ENCODE data around the gene SF3B2.
A peak's percentile ranks its signal among the peaks of the same experiment; 100 is the strongest.
"Not testable (repeated sequence)": the region's sequence is repeated elsewhere in the genome, so short reads cannot be mapped to it uniquely, and the experiment has no call there.

The SF3B2 gene

DNA sequence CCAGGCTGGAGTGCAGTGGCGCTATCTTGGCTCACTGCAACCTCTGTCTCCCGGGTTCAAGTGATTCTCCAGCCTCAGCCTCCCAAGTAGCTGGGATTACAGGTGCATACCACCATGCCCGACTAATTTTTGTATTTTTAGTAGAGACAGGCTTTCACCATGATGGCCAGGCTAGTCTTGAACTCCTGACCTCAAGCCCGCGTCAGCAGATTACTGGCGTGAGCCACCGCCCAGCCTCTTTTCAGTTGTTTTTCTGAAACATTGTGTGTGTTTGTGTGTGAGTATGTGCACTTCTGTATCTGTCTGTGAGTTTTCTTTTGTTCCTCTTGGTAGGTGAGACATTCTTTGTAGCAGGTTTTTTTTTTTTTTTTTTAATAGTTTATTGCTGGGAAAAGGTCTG is 26.8 kb downstream of the SF3B2 start:
- DNase-seq, result not testable (repeated sequence)

DNA sequence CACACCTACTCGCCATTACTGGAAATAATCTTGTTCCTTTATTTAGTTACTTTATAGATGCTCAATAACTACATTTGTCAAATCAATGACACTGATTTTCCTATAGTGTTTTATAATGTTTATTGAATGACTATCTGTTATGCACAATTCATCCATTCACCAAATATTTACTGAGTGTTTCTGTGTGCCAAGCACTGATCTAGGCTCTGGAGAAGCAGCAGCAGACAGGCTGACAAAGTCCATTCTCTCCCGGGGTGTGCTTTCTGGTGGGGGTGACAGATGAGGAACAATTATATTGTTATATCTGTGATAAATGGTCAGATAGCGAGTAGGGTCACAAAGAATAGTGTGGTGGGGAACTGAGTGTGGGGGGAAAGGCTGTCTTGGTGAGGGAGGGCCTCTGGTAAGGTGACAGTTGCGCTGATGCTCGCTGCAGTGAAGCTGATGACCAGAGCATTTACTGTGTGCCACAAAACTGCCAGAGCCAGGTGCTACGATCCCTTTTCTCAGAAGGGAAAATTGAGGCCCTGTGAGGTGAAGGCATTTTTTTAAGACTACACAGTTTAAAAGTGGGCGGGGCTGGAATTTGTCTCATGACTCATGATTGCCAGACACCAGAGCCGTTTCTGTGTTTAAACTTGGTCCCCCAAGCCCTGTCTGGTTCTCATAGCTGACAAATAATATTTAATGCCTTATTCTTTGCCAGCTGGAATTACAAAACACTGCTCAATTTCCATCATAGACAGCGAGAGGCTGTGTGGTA is 28.1 kb downstream of the SF3B2 start:
- DNase-seq, result peak; percentile 50 to 76

DNA sequence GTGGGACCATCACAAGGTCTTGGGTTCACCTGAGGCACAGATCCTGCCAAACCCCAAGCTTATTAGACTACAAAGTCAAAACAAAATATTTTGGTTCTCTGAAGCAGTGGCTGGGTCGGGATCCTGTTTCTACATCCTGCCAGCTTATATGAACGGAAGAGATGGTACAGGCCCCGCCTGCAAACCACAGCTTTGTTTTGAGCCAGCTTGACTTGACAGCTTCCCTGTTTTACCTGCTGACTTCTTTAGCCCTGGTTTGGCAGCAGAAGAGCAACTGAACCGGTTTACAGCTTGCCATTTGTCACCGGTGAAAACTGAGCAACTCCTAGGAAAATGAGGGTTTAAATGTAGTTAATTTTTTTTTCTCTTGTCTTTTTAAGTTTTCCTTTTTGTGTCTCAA is 29.3 kb downstream of the SF3B2 start:
- peak; percentile 41 to 69 for DNase-seq

DNA sequence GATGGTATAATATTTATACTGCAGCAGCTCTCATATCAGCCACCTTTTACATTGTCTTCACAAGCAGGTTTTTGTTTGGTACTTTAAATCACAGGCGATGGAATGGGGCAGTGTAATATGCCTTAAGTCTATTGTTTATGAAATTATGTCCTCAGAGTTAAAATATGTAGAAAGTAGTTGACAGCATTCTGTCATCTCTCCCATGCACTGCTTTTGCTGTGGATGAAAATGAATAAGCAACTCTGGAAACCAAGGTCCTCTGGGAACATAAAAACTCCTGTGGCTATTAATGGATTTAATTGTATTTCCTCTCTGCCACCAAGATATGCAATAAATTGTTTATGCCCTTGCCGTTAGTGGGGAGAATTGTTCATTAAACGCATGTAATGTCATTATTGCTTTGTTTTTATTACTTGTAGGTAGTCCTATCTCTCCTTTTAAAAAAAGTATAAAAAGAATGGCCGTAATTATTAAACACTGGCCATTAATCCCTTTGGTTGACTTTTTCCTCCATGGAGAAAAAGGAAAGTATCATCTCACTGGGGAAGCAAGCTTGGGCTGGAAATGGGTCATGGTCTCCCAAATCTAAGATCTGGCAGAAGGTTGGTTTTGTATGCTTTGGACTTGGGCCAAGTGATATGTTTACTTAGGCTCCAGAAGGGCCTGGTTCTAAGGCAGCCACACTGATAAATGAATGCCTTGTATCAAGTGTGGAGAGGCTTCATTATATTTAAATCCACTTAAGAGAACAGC is 31.0 kb downstream of the SF3B2 start:
- no peak for DNase-seq

DNA sequence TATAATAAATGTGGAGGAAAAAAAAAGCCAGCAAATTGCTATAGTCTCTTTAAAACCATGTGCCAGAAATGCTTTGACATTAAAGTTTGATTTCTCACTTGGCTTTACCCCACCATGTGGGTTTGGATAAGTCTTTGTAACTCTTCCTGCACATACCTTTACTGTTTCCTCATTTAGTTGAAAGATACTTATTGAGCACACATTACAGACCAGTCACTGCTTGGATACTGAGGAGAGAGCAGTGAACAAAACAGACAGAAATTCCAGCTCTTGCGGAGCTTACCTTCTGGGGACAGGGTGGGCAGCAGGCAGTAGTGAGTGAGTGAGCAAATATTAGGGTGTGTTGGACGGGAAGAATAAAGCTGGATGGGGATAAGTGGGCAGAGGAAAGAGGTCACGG is 31.6 kb downstream of the SF3B2 start:
- no peak for DNase-seq

DNA sequence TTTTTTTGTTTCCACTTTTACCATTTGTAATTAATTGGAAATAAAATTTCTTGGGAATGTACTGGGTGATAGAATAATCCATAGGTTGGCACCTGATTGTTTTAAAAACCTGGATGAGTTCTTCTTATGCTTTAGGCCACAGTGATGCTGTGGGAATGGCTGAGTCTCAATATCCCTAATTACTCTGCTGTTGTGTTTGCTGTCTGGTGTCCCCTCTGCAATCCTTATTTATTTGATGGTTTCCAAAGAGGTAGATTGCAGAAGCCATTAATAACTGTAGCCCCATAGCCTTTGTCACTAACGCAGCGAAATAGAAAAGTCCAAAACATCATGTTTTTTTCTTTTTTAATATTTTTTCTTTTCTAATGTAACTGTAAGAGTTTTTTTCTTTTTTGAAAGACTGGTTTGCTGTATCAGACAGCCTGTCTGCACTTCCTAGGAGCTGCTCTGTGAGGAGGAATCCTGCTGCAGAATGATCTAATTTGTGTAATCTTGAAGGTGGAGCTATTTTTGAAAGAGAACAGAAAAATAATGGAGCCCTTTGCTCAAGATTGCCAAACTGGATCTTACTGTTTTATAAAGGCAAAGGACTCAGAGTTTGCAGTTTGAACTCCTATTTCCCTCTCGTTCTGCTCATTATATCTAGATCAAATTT is 32.8 kb downstream of the SF3B2 start:
- no peak for DNase-seq

DNA sequence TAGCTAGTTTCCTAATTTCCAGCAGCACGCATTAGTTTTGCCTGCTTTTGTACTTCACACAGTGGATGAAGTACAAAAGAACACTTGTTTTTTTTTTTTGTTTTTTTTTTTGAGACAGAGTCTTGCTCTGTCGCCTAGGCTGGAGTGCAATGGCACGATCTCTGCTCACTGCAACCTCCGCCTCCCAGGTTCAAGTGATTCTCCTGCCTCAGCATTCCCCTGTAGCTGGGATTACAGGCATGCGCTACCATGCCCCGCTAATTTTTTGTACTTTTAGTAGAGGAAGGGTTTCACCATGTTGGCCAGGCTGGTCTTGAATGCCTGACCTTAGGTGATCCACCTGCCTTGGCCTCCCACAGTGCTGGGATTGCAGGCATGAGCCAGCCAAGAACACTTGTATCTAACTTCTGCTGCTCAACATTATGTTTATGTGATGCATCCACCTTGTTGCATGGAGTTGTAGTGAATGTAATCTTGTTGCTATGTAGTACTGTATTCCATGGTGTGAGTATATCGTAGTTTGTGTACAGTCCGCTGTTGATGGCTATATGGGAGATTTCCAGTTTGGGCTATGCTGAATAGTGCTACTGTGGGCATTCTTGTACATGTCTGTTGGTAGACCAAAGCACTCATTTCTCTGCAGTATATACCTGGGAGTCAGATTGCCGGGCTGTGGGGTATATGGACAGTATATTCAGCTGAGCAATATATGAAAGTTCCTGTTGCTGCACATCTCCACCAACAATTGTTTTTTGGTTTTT is 35.2 kb downstream of the SF3B2 start:
- DNase-seq, result no peak

DNA sequence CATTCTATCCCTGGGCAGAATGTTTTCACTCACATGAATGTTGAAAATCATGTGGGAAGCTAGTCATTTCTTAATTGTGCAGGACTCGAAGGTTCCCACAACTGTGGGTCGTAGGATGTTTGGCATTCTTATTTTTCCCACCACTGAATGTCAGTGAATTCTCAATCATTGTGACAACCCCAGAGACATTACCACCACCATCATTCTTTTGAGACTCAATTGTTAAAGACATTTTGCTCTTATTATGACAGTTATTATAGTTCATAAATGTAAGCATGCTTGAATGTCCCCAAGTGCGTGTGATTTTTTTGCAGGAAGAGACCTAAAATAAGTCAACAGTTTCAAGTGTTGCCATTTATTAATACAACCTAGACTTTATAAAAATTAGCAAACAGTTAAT is 36.9 kb downstream of the SF3B2 start:
- no peak for DNase-seq

DNA sequence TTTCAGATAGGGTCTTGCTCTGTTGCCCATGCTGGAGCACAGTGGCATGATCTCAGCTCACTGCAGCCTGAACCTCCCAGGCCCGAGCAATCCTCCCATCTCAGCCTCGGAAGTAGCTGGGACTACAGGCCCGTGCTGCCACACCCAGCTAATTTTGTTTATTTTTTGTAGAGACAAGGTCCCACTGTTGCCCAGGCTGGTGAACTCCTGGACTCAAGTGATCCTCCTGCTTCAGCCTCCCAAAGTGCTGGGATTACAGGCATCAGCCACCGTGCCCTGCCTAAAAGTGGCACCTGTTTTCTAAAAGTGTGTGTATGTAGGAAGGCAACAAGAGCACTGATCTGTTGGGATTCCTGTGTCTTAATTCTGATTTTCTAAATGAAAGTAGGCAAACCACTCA is 38.1 kb downstream of the SF3B2 start:
- no peak for DNase-seq

DNA sequence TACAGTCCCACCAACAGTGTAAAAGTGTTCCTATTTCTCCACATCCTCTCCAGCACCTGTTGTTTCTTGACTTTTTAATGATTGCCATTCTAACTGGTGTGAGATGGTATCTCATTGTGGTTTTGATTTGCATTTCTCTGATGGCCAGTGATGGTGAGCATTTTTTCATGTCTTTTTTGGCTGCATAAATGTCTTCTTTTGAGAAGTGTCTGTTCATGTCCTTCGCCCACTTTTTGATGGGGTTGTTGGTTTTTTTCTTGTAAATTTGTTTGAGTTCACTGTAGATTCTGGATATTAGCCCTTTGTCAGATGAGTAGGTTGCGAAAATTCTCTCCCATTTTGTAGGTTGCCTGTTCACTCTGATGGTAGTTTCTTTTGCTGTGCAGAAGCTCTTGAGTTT is 40.0 kb downstream of the SF3B2 start:
- not testable (repeated sequence) for DNase-seq

DNA sequence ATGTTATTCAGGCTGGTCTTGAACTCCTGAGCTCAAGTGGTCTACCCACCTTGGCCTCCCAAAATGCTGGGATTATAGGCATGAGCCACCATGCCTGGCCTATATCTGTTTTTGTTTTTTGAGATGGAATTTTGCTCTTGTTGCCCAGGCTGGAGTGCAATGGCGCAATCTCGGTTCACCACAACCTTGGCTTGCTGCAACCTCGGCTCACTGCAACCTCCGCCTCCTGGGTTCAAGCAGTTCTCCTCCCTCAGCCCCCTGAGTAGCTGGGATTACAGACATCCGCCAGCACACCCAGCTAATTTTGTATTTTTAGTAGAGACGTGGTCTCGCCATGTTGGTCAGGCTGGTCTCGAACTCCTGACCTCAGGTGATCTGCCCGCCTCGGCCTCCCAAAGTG is 47.6 kb downstream of the SF3B2 start:
- not testable (repeated sequence) for DNase-seq

DNA sequence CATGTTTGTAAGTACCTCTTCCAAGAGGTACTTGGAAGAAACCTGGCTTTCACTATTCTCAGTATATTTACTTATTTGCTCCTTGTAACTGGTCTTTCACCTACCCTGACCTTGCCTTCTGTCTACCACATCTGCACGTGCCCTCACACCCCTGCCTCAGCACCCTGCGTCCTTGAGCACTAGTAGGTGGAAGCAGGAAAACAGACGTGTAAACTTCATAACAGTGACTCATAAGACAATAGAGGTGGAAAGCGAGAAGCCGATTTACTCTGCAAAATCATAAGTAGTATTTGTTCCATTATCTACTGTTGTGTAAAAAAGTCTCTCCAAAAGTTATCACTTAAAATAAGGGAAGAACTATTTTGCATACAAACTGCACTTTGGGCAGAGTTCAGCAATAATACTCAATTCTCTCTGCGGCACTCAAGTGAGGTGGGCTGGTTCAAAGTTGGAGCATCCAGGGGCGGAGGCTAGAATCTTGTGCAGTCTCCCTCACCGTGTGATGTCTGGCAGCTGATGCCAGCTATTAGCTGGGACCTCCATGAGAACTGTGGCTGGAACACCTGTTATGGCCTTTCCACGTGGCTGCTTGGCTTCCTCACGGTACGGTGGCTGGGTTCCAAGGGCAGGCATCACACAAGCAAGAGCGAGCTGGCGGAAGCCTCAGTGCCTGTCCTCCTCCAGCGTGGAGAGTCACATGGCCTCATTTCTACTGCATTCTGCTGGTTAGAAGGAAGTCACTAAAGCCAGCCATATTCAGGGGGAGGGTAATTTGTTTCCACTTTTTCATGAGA is 48.3 kb downstream of the SF3B2 start:
- DNase-seq, result peak; percentile 36 to 55

DNA sequence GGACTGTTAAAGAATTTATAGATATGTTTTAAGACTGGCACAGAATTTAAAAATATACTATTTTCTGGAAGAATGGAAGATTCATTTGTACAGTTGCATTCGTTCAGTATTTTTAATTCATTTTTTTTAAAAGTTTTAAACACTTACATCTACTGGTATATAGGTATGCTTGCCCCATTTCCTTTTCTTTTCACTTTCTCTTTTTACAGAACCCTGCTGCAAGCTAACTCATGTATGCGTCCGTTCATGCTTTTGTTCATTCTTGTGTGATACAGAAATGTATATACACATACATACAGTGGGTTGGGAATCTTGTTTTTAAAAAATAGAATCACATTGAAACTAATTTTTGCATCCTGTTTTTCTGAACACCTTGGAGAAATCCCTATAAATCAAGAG is 48.9 kb downstream of the SF3B2 start:
- no peak for DNase-seq

DNA sequence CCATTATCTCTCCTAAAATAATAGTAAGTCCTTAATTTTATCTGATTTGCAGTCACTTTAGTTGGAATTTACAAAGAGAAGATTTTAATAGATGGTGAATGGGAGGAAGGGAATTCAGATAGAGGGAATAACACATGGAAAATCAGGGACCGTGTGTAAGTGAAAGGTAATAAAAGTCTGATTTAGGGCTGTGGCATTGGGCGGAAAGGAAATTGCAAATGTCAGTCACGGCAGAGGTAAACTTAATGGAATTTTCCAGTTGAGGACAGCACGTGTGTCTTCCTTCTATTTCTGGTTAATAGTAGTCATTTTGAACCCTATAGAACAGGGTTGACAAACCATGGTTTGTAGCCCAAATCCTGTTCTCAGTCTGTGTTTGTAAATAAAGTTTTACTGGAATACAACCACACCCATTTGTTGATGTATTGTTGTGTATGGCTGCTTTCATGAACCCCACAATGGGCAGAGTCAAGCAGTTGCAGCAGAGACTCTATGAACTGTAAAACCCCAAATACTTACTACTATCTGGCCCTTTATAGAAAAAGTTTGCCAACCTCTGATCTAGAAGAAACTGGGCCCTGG is 52.0 kb downstream of the SF3B2 start:
- no peak for DNase-seq

DNA sequence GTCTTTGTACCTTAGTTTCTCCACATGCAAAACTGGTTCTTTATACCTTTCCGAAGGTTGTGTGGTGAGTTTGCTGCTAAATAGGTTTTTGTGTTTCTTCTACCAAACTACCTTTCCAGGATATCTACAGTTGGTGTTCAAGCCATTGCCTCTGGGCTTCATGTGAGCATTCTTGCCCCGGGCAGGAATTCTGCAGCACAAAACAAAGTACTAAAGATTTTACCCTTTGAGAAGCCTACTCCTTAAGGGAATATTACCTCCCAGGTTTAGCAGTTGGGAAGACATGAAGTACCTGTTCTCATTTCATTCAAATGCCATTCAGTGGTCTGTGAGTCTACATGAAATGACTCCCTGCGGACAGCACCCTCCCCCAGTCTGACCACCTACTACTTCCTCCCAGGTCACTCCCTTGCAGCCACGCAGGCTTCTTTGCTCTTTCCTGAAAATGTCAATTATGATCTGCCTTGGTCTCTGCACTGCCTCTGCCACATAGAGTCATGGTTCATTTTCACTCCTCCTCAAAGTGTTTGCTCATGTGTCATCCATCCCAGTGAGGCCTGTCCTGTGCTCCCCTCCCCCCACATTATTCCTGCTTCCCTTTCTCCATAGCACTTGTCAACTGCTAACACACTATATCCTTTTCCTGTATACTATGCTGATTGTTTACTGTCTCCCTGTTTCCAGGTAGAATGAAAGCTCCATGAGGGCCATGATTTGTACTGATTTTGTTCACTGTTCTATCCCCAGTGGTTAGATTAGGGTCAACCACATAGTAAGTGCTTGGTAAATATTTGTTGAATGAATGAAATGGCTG is 54.8 kb downstream of the SF3B2 start:
- DNase-seq, result no peak

DNA sequence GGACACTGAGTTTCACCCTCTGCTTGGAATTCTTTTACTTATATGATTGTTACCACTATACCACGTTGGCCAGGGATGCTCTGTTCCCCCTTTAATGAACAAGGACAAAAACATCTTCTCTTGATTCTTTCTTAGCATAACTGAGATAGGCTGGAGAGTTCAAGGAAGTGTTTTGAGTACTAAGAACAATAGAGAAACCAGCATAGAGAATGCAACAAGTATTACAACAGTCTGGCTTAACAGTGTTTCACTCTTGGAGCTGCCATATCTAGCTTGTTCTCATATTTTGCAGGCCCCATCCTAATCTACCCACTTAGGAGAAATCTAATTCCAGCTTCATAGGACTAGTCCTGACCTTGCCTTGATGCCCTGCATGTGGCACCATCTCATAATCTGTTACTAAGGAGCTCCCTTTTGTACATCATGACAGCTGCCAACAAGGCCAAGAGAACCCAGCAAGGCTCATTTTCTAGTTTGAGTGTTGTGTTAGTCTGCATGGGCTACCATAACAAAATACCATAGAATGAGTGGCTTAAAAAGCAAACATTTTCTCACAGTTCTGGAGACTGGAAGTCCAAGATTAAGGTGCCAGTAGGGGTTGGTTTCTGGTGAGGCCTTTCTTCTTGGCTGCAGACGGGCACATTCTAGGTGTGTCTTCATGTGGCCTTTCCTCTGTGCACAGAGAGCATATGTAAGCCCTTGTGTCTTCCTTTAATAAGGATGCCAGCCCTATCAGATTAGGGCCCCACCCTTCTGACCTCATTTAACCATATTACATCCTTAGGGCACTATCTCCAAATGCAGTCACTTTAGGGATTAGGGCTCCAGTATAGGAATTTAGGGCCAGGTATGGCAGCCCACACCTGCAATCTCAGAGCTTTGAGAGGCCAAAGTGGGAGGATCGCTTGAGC is 55.7 kb downstream of the SF3B2 start:
- DNase-seq, result no peak

DNA sequence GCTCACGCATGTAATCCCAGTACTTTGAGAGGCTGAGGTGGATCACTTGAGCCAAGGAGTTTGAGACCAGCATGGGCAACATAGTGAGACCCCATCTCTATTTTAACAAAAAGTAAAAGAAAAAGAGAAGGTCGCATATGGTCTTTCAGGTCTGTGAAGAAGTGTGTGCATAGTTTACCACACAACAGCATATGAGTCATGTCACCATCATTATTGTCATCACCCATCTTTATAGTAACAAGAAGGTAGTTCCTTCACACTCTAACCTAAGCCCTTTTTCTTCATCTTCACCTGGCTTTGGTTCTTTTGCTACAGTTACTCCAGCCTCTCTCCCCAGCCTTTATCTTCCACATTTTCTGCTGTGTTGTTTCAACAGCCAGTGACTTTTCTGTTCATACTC is 57.1 kb downstream of the SF3B2 start:
- no peak for DNase-seq

DNA sequence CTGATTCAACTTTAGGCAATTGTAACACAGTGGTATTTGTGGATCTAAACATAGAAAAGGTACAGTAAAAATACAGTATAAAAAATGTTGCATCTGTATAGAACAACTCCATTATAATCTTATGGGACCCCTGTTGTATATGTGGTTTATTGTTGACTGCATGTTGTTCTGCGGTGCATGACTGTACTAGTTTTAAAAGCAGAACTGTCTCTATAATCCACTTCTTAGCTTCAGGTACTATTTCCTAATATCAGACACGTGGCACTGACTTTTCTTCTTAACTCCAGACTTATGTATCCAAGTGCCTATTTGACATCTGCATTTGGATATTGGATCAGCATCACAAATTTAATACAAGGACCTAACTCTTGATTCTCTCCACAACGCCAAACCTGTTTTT is 59.0 kb downstream of the SF3B2 start:
- no peak for DNase-seq

DNA sequence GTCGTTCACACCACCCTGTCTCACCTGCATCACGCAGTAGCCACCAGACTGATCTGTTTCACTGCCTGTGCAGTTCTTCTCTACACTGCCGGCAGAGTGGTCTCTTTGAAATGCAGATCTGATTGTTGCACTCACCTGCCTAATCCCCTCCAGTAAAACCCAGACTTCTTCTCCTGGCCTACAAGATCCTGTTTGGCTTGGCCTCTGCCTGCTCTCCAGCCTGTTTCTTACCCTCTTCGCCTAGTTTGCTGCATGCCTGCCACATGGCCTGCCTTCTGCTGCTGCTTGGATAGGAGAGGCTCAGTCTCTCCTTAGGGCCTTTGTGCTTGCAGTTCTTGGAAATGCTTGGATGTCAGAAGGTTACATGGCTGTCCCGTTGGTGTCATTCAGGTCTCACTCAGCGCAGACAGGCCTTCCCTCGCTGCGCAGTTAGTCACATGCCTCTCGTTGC is 59.9 kb downstream of the SF3B2 start:
- no peak for DNase-seq

All from stimulated activated CD4-positive, alpha-beta T cell treated with anti-CD3 and anti-CD28 coated beads, Interleukin-4, amount 100 ng/mL, for 4 hours (primary cell).